ENCODE results near the gene PPID.

DNA sequence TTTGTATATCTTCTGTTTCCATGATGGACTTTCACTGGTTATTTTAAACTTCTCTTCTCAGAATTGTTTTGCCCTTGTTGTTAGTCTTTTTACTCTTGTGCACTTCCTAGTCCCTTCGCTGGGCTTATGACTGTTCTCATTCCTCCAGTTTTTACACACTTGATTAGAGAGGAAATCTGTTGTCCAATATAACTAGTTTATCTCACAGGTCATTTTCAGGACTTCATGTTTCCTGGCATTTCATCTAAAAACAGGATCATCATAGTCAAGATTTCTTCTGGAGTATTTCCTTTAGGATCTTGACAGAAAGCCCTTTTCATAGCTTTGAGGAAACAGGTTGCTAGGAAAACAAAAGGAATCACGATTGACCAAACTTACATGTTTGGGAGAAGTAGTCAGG, 48.6 kb upstream of the PPID start:
- no peak for TF ChIP-seq CTCF (IDR thresholded peaks at IDR 0.05)
- no peak for TF ChIP-seq ZFX (IDR thresholded peaks at IDR 0.05; ENCODE audit: borderline replicate concordance)

Measured in 22Rv1 (cell line).